HEK293 (cell line): ENCODE results near the gene SPTLC2.
"Not testable (repeated sequence)": the region's sequence is repeated elsewhere in the genome, so short reads cannot be mapped to it uniquely, and the experiment has no call there.

Source experiments
- CTCF ChIA-PET: fragments of 350-600 bp; formaldehyde crosslinking; extraction: SDS; loops from one replicate; lab custom pipeline; 2021; ENCODE audit warnings: antibody characterized with exemption; lab: Yijun Ruan, JAX
- POLR2A ChIA-PET: fragments of 300-600 bp; formaldehyde crosslinking; extraction: SDS; loops from one replicate; lab custom pipeline; 2020; ENCODE audit warnings: antibody characterized with exemption, inconsistent platforms; lab: Yijun Ruan, JAX
- H3K27ac ChIP-seq: fragments of 200-500 bp; sonication (Bioruptor generic); 2 replicates; pipeline ENCODE4 v1.5.1; 2014; ENCODE audit warnings: low read depth, low read length, control low read depth, inconsistent platforms; ENCODE audit errors: extremely low read depth
- H3K36me3 ChIP-seq, 2 experiments: fragments of 200-500 bp in 1 of 2; sonication (Bioruptor generic) in 1 of 2; 1 replicate in 1 of 2; 2 replicates in 1 of 2; pipeline ENCODE4 v1.5.1; 2014 to 2017; ENCODE audit warnings: inconsistent platforms in 2 of 2, low read length in 2 of 2; ENCODE audit not compliant: control insufficient read depth in 2 of 2, insufficient read depth in 1 of 2
- H3K4me1 ChIP-seq: fragments of 200-500 bp; sonication (Bioruptor generic); 2 replicates; pipeline ENCODE4 v1.5.1; 2014; ENCODE audit warnings: mild to moderate bottlenecking, low read length, inconsistent platforms; ENCODE audit not compliant: control insufficient read depth, insufficient read depth
- H3K4me3 ChIP-seq: 2 replicates; pipeline ENCODE4 v1.5.1; 2011; ENCODE audit warnings: low read depth, mild to moderate bottlenecking, control low read depth, low read length, moderate library complexity
- H3K9me3 ChIP-seq: fragments of 200-500 bp; sonication (Bioruptor generic); 2 replicates; pipeline ENCODE4 v1.5.1; 2014; ENCODE audit warnings: low read depth, low read length, inconsistent platforms; ENCODE audit not compliant: control insufficient read depth, insufficient read depth
- MEIS1 ChIP-seq: sonication (generic); formaldehyde crosslinking; IDR thresholded peaks from 2 replicates; pipeline ENCODE4 v1.8.1; 2022; ENCODE audit warnings: missing genetic modification reagents, mild to moderate bottlenecking, borderline replicate concordance
- OSR2 ChIP-seq: fragments of 450-650 bp; formaldehyde crosslinking; IDR thresholded peaks from 2 replicates; pipeline ENCODE4 v1.5.1; 2016; ENCODE audit warnings: missing biosample characterization, missing genetic modification characterization
- ZBTB6 ChIP-seq: fragments of 450-650 bp; formaldehyde crosslinking; IDR thresholded peaks from 2 replicates; pipeline ENCODE4 v1.5.1; 2017; ENCODE audit warnings: missing biosample characterization, missing genetic modification characterization
- ZIC2 ChIP-seq: fragments of 450-650 bp; formaldehyde crosslinking; IDR thresholded peaks from 2 replicates; pipeline ENCODE4 v1.5.1; 2016; ENCODE audit warnings: missing biosample characterization, missing genetic modification characterization
- ZNF112 ChIP-seq: fragments of 450-650 bp; formaldehyde crosslinking; IDR thresholded peaks from 2 replicates; pipeline ENCODE4 v1.5.0; 2017; ENCODE audit warnings: missing biosample characterization, missing genetic modification characterization
- ZNF155 ChIP-seq: fragments of 450-650 bp; formaldehyde crosslinking; IDR thresholded peaks from 2 replicates; pipeline ENCODE4 v1.5.1; 2016; ENCODE audit warnings: missing biosample characterization, missing genetic modification characterization
- ZNF266 ChIP-seq: fragments of 450-650 bp; formaldehyde crosslinking; IDR thresholded peaks from 2 replicates; pipeline ENCODE4 v1.5.1; 2016; ENCODE audit warnings: missing biosample characterization, missing genetic modification characterization, low read depth
- ZNF280C ChIP-seq: fragments of 450-650 bp; formaldehyde crosslinking; IDR thresholded peaks from 2 replicates; pipeline ENCODE4 v1.5.1; 2016; ENCODE audit warnings: missing biosample characterization, missing genetic modification characterization
- ZNF324 ChIP-seq: fragments of 450-650 bp; formaldehyde crosslinking; IDR thresholded peaks from 2 replicates; pipeline ENCODE4 v1.5.1; 2016; ENCODE audit warnings: missing biosample characterization, missing genetic modification characterization
- ZNF398 ChIP-seq: fragments of 450-650 bp; formaldehyde crosslinking; IDR thresholded peaks from 2 replicates; pipeline ENCODE4 v1.5.1; 2017; ENCODE audit warnings: missing biosample characterization, missing genetic modification characterization
- ZNF585B ChIP-seq: fragments of 450-650 bp; formaldehyde crosslinking; IDR thresholded peaks from 2 replicates; pipeline ENCODE4 v1.5.1; 2016; ENCODE audit warnings: missing biosample characterization, missing genetic modification characterization
- ZNF610 ChIP-seq: fragments of 450-650 bp; formaldehyde crosslinking; IDR thresholded peaks from 2 replicates; pipeline ENCODE4 v1.5.1; 2016; ENCODE audit warnings: missing biosample characterization, missing genetic modification characterization, borderline replicate concordance
- ZNF623 ChIP-seq: fragments of 450-650 bp; formaldehyde crosslinking; IDR thresholded peaks from 2 replicates; pipeline ENCODE4 v1.5.1; 2016; ENCODE audit warnings: missing biosample characterization, missing genetic modification characterization
- ZNF645 ChIP-seq: fragments of 450-650 bp; formaldehyde crosslinking; IDR thresholded peaks from 2 replicates; pipeline ENCODE4; 2016; ENCODE audit warnings: missing biosample characterization, missing genetic modification characterization
- ZNF660 ChIP-seq: fragments of 450-650 bp; IDR thresholded peaks from 2 replicates; pipeline ENCODE4 v1.5.1; 2018; ENCODE audit warnings: missing biosample characterization, mild to moderate bottlenecking, missing genetic modification characterization
- ZNF704 ChIP-seq: fragments of 450-650 bp; formaldehyde crosslinking; IDR thresholded peaks from 2 replicates; pipeline ENCODE4 v1.5.1; 2016; ENCODE audit warnings: missing biosample characterization, missing genetic modification characterization
- ZNF843 ChIP-seq: fragments of 450-650 bp; formaldehyde crosslinking; IDR thresholded peaks from 2 replicates; pipeline ENCODE4 v1.5.1; 2016; ENCODE audit warnings: missing biosample characterization, missing genetic modification characterization
- TF ChIP-seq, protein P1 (sequence below): fragments of 450-650 bp; formaldehyde crosslinking; IDR thresholded peaks from 2 replicates; pipeline ENCODE4 v1.5.1; 2016; ENCODE audit warnings: missing biosample characterization, missing genetic modification characterization
- TF ChIP-seq, protein P2 (sequence below): fragments of 450-650 bp; formaldehyde crosslinking; IDR thresholded peaks from 2 replicates; pipeline ENCODE4 v1.5.1; 2016; ENCODE audit warnings: missing biosample characterization, missing genetic modification characterization
- TF ChIP-seq, protein P3 (sequence below): fragments of 450-650 bp; formaldehyde crosslinking; IDR thresholded peaks from 2 replicates; pipeline ENCODE4 v1.5.1; 2016; ENCODE audit warnings: missing biosample characterization, missing genetic modification characterization

SPTLC2 gene

GRCh38 chr14:77547512-77548180 is 68.8 kb downstream of the SPTLC2 start (continued):
- TF ChIP-seq, protein P1, sequence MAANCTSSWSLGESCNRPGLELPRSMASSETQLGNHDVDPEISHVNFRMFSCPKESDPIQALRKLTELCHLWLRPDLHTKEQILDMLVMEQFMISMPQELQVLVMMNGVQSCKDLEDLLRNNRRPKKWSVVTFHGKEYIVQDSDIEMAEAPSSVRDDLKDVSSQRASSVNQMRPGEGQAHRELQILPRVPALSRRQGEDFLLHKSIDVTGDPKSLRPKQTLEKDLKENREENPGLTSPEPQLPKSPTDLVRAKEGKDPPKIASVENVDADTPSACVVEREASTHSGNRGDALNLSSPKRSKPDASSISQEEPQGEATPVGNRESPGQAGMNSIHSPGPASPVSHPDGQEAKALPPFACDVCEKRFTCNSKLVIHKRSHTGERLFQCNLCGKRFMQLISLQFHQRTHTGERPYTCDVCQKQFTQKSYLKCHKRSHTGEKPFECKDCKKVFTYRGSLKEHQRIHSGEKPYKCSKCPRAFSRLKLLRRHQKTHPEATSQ (tag by site-specific recombination) = no peak
- TF ChIP-seq OSR2 (no peak), ZNF266 (tag by site-specific recombination) (no peak), ZNF280C (tag by site-specific recombination) (no peak), ZNF645 (tag by site-specific recombination) (no peak), ZNF155 (tag by site-specific recombination) (no peak), ZNF704 (no peak)

- H3K36me3 ChIP-seq = peaks cover 8 to 31% of the 10 kb centered on the region in 2 experiments
- peaks cover 12% of the 10 kb centered on the region for H3K4me1 ChIP-seq
- H3K27ac ChIP-seq, POLR2A ChIA-PET, H3K4me3 ChIP-seq, H3K9me3 ChIP-seq: not testable (repeated sequence)
- CTCF ChIA-PET = interaction anchor here (0.6 to 1.3 kb wide), 4 partner anchors 87 to 1723 kb away, joined by 3 to 4 read pairs (median 4); no protein-coding TSS in a partner anchor
Observed at GRCh38 chr14:77545171-77545570, 71.3 kb downstream of the SPTLC2 start.

- Histone ChIP-seq H3K27ac (no peak overlapping the region), H3K4me1 (peaks cover 12% of the 10 kb centered on the region), H3K36me3 (peaks cover 4 to 25% of the 10 kb centered on the region in 2 experiments), H3K4me3 (no peak overlapping the region), H3K9me3 (no peaks in the 10 kb centered on the region)
- ChIA-PET POLR2A (no interaction called here), CTCF (interaction anchor here (0.6 kb wide), 2 partner anchors 631 to 1723 kb away, joined by 3 to 4 read pairs; no protein-coding TSS in a partner anchor)
- TF ChIP-seq ZNF398 (tag by site-specific recombination) (no peak), ZNF585B (no peak), ZIC2 (no peak), ZNF112 (tag by site-specific recombination) (no peak), ZBTB6 (tag by site-specific recombination) (no peak), ZNF324 (tag by site-specific recombination) (no peak), ZNF660 (no peak), ZNF623 (tag by site-specific recombination) (no peak), ZNF843 (tag by site-specific recombination) (no peak), ZNF610 (no peak), MEIS1 (CRISPR knock-in tag) (no peak)
- TF ChIP-seq, protein P2, sequence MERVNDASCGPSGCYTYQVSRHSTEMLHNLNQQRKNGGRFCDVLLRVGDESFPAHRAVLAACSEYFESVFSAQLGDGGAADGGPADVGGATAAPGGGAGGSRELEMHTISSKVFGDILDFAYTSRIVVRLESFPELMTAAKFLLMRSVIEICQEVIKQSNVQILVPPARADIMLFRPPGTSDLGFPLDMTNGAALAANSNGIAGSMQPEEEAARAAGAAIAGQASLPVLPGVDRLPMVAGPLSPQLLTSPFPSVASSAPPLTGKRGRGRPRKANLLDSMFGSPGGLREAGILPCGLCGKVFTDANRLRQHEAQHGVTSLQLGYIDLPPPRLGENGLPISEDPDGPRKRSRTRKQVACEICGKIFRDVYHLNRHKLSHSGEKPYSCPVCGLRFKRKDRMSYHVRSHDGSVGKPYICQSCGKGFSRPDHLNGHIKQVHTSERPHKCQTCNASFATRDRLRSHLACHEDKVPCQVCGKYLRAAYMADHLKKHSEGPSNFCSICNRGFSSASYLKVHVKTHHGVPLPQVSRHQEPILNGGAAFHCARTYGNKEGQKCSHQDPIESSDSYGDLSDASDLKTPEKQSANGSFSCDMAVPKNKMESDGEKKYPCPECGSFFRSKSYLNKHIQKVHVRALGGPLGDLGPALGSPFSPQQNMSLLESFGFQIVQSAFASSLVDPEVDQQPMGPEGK = no peak
- TF ChIP-seq, protein P3, sequence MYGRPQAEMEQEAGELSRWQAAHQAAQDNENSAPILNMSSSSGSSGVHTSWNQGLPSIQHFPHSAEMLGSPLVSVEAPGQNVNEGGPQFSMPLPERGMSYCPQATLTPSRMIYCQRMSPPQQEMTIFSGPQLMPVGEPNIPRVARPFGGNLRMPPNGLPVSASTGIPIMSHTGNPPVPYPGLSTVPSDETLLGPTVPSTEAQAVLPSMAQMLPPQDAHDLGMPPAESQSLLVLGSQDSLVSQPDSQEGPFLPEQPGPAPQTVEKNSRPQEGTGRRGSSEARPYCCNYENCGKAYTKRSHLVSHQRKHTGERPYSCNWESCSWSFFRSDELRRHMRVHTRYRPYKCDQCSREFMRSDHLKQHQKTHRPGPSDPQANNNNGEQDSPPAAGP = no peak
Observed at GRCh38 chr14:77544571-77544970, 71.9 kb downstream of the SPTLC2 start.
